Activated naive CD8-positive, alpha-beta T cell treated with anti-CD3 and anti-CD28 coated beads, Interleukin-2, amount 50 U/mL, for 24 hours (primary cell): Measurements from ENCODE around the gene CMAS.
A peak's percentile ranks its signal among the peaks of the same experiment; 100 is the strongest.
"Not testable (repeated sequence)": the region's sequence is repeated elsewhere in the genome, so short reads cannot be mapped to it uniquely, and the experiment has no call there.

ENCODE experiments used
- ATAC-seq: fragments of 150-1000 bp; cut with Tn5 transposase; one replicate; pipeline ENCODE4 v1.10.0; 2021
- DNase-seq: peaks from one replicate; pipeline ENCODE4 v3.0.0; 2021
- H3K27ac Mint-ChIP-seq: one replicate; pipeline ENCODE4 v1.8.0; 2021; ENCODE audit warnings: mild to moderate bottlenecking, mixed read lengths
- H3K27me3 Mint-ChIP-seq: one replicate; pipeline ENCODE4 v1.8.0; 2021; ENCODE audit warnings: mixed read lengths
- H3K36me3 Mint-ChIP-seq: one replicate; pipeline ENCODE4 v1.8.0; 2021; ENCODE audit warnings: low read depth, mixed read lengths
- H3K4me1 Mint-ChIP-seq: one replicate; pipeline ENCODE4 v1.8.0; 2021; ENCODE audit warnings: mixed read lengths
- H3K4me3 Mint-ChIP-seq: one replicate; pipeline ENCODE4 v1.8.0; 2021; ENCODE audit warnings: mild to moderate bottlenecking, moderate library complexity, mixed read lengths
- H3K9me3 Mint-ChIP-seq: one replicate; pipeline ENCODE4 v1.8.0; 2021; ENCODE audit warnings: mixed read lengths

Gene CMAS

DNA sequence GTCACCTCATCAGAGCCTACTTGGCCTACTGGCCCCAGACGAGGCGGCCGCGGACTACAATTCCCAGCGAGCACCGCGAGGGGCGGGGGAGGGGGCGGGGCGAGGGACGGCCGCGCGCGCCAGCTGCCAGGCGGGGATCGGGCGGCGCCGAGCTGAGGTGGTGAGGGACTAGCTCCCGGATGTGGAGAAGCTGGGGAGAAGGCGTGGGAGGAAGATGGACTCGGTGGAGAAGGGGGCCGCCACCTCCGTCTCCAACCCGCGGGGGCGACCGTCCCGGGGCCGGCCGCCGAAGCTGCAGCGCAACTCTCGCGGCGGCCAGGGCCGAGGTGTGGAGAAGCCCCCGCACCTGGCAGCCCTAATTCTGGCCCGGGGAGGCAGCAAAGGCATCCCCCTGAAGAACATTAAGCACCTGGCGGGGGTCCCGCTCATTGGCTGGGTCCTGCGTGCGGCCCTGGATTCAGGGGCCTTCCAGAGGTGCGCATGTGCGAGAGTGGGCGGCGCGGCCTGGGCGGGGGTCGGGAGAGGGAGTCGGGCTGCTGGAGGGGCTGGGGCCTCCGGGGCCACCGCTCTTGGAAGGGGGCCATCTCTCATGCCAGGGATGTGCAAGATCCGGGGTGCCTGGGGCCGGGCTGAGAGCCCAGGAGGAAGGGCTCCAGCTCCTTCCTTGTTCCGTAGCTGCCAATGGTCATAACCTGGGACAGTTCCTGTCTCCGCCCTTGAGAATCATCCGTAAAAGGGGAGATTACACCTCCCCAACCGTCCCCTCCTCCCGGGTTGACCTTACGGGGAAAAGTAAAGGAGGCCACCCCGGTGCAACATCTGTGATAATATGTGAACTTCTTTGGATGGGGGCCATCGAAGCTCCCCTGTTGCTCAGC, at the start of gene CMAS:
Gene CMAS, plus strand, starts transcription at position 129 of the 878 bp plus-strand sequence. Its CDS starts 86 bp downstream, at position 215.
- Mint-ChIP-seq H3K27me3 (no peaks in the 10 kb centered on the region), H3K4me3 (peak within 1 kb of the TSS; percentile 93), H3K4me1 (peaks cover 41% of the 10 kb centered on the region), H3K36me3 (peaks cover 8% of the 10 kb centered on the region), H3K27ac (peak within 1 kb of the TSS; percentile 79), H3K9me3 (no peaks in the 10 kb centered on the region)
- DNase-seq = peak; percentile 83
- peak; percentile 81 for ATAC-seq

DNA sequence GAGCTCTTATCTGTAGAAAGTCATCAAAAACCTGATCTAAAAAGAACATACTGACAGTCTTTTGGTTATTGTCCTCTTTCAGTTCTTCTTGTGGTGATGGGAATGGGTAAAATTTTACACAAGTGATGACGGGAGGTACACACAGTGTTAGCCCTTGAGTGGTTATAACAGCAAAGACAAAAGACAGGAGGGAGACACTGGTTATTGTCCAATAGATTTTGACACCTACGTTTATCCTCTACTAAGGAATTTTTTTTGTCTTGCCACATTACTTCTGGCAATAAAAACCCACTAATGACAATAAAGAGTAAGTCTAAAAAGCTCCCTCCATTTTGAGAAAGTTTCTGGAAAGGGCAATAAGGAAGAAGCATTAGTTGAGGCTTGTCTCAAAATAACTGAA, 47.7 kb upstream of the CMAS start:
- Mint-ChIP-seq H3K9me3 (no peaks in the 10 kb centered on the region), H3K27ac (no peak overlapping the region), H3K36me3 (no peaks in the 10 kb centered on the region), H3K4me3 (no peak overlapping the region), H3K4me1 (no peaks in the 10 kb centered on the region), H3K27me3 (peaks cover 4% of the 10 kb centered on the region)
- DNase-seq = no peak
- no peak for ATAC-seq

DNA sequence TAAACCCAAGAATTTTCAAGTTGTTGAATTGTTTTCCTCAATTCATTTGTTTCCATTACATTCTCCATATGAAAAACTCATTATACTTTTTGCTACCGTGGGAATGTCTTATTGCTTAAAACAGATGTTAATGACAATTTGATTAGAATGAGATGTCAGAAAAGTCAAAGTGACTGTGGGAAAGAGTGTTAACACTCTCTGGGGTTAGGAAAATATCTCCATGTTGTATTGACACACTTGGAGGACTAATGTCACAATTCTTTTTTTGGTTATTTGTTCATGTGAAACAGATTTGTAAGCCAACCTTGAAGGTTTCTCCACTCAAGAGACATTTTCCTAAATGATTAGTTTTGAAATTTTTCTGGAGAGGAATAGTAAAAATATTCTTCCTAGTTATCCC, 47.2 kb upstream of the CMAS start:
- DNase-seq (no peak), ATAC-seq (no peak)
- Mint-ChIP-seq H3K36me3 (no peaks in the 10 kb centered on the region), H3K4me1 (no peaks in the 10 kb centered on the region), H3K4me3 (no peak overlapping the region), H3K9me3 (no peaks in the 10 kb centered on the region), H3K27me3 (peaks cover 4% of the 10 kb centered on the region), H3K27ac (no peak overlapping the region)

DNA sequence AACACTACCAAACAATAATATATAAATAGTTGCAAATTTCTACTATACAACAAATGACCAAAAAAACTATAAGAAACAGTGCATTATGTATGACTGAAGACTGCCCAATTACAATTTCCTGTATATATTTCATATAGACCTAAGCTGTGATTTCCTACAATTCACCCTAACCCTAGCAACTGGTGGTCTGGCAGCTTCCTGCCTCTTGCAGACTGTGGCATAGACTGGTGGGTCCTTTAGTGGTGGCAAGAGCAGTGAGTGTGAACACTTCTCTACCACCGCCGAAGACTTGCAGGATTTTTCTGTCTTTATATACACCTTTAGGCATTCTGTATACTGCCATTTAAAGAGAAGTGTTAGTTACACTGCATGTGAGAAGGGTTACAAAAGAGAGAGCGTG, 43.6 kb upstream of the CMAS start:
- H3K4me3 Mint-ChIP-seq = no peak overlapping the region
- ATAC-seq = no peak
- no peaks in the 10 kb centered on the region for H3K36me3 Mint-ChIP-seq
- H3K9me3 Mint-ChIP-seq = no peaks in the 10 kb centered on the region
- DNase-seq = no peak
- H3K4me1 Mint-ChIP-seq = no peaks in the 10 kb centered on the region
- no peak overlapping the region for H3K27ac Mint-ChIP-seq
- H3K27me3 Mint-ChIP-seq = peaks cover 3% of the 10 kb centered on the region

DNA sequence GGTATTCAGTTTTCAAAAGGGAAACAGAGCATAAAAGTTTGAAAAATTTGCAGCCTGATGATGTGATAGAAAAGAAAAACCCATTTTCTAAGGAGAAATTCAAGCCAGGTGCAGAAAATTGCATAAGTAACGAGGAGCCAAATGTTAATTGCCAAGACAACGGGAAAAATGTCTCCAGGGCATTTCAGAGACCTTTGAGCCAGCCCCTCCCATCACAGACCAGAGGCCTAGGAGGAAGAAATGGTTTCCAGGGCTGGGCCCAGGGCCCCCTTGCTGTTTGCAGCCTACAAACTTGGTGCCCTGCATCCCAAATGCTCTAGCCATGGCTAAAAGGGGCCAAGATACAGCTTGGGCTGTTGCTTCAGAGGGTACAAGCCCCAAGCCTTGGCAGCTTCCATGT, 38.2 kb upstream of the CMAS start:
- not testable (repeated sequence) for H3K9me3 Mint-ChIP-seq, DNase-seq, H3K27me3 Mint-ChIP-seq, H3K4me3 Mint-ChIP-seq, H3K27ac Mint-ChIP-seq, ATAC-seq, H3K36me3 Mint-ChIP-seq, H3K4me1 Mint-ChIP-seq

DNA sequence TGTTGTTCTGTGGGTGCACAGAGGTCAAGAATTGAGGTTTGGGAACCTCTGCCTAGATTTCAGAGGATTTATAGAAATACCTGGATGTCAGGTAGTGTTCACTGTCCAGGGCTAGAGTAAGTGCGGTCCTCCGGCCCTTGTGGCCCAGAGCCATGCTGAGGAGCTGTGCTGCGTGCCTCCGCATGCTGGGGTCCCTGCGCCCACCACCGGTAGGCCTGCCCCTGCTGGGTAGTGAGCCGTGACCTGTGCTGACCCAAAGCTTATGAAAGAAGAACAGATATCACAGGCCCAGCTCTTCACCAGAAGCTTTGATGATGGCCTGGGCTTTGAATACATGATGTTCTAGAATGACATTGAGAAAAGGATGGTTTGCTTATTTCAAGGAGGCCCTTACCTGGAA, 37.8 kb upstream of the CMAS start:
- H3K27ac Mint-ChIP-seq = no peak overlapping the region
- H3K4me3 Mint-ChIP-seq = no peak overlapping the region
- ATAC-seq (no peak), DNase-seq (no peak)
- H3K4me1 Mint-ChIP-seq = no peaks in the 10 kb centered on the region
- peaks cover 4% of the 10 kb centered on the region for H3K9me3 Mint-ChIP-seq
- H3K27me3 Mint-ChIP-seq = peaks cover 4% of the 10 kb centered on the region
- no peaks in the 10 kb centered on the region for H3K36me3 Mint-ChIP-seq

DNA sequence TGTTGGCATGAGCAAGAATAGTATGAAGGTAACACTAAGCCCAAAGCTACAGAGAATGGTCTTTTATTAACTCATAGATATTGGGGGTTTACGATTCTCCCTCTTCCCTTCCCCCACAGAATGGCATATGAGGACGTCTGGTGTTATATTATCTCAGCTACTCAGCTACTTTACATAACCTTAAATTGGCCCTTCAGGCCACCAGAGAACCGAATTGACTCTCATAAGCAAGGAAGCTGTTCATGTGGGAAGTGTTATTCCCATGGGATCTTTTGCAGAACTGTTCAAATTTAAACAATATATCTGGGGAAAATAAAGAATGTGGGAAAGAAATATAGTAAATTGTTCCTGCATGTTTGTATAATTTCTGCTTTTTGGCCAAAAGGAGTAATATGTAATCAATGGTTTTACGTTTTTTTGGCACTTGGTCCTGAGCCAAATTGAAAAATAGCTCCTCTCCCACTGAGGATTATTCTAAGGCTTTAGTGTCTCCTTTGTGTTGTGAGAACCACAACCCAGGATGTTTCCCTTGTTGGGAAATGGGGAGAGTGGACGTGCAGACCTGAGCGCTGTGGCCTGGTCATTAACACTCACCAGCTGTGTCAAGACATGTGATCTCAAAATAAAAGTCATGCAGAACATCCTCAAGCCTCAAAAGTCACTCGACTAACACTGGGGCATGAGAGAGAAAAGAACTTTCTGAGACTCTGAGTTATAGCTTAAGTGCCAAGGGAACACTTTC, 31.8 kb upstream of the CMAS start:
- DNase-seq (no peak), ATAC-seq (no peak)
- H3K4me1 Mint-ChIP-seq = no peaks in the 10 kb centered on the region
- H3K36me3 Mint-ChIP-seq = no peaks in the 10 kb centered on the region
- no peak overlapping the region for H3K4me3 Mint-ChIP-seq
- H3K9me3 Mint-ChIP-seq = peaks cover 4% of the 10 kb centered on the region
- peaks cover 5% of the 10 kb centered on the region for H3K27me3 Mint-ChIP-seq
- no peak overlapping the region for H3K27ac Mint-ChIP-seq

DNA sequence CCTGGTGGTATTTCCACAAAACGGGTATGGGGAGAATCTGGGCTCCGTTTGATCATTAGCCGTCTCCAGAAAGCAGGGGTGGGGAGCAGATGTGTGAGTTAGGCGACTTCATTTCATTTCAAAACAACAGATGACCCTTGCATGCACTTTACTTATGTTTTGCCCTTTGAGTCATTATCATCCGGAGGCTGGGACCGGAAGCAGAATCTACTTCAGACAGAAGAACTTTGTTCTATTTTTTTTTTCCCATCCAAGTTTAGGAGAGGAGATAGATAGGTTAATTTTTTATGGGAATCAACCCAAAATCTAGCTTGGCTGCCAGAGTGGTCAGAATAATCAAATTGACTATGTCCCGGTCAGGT, 31.3 kb upstream of the CMAS start:
- H3K27me3 Mint-ChIP-seq = peaks cover 5% of the 10 kb centered on the region
- H3K9me3 Mint-ChIP-seq = peaks cover 4% of the 10 kb centered on the region
- H3K4me1 Mint-ChIP-seq = no peaks in the 10 kb centered on the region
- DNase-seq (no peak), ATAC-seq (no peak)
- no peaks in the 10 kb centered on the region for H3K36me3 Mint-ChIP-seq
- no peak overlapping the region for H3K4me3 Mint-ChIP-seq
- no peak overlapping the region for H3K27ac Mint-ChIP-seq

DNA sequence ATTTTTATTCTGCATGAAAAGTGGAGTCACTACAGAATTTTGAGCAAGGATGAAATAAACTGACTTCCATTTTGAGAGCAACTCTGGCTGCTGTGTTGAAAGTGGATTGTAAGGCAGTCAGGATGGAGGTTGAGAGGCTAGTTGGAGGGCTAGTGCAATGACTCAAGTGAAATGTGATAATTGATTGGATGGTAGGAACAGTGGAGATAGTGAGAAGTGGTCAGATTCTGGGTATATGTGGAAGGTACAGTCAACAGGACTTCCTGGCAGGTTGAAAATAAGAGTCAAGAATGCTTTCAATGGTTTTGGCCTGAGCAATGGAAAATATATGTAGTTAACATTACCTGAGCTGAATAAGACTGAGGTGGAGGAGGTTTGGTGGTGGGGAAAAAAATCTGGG, 29.0 kb upstream of the CMAS start:
- Mint-ChIP-seq H3K27ac (no peak overlapping the region), H3K4me1 (no peaks in the 10 kb centered on the region), H3K27me3 (peaks cover 3% of the 10 kb centered on the region), H3K9me3 (no peaks in the 10 kb centered on the region), H3K36me3 (no peaks in the 10 kb centered on the region), H3K4me3 (no peak overlapping the region)
- ATAC-seq (no peak), DNase-seq (no peak)

DNA sequence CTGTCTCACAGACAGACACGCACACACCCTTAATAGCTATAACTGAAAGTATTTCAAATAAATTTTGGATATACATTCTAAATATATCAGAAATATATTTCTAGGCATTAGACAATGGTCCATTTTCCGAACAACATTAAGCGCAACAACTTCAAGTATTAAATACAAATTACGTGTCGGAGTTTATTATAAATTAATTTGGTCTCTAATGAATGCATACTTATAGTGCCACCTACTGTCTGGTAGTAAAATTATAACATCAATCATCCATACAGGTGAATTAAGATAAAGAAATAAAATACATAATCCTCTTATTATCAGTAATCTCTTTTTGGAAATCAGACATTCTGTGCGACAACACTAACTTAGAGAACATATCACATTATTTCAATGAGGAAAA, 27.2 kb upstream of the CMAS start:
- DNase-seq = no peak

DNA sequence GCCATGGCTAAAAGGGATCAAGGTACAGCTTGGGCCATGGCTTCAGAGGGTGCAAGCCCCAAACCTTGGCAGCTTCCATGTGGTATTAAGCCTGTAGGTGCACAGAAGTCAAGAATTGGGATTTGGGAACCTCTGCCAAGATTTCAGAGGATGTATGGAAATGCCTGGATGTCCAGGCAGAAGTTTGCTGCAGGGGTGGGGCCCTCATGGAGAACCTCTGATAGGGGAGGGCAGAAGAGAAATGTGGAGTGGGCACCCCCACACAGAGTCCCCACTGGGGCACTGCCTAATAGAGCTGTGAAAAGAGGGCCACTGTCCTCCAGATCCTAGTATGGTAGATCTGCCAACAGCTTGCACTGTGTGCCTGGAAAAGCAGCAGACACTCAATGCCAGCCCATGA, 22.5 kb upstream of the CMAS start:
- not testable (repeated sequence) for ATAC-seq, H3K9me3 Mint-ChIP-seq, H3K4me3 Mint-ChIP-seq, H3K4me1 Mint-ChIP-seq, H3K27me3 Mint-ChIP-seq, DNase-seq, H3K27ac Mint-ChIP-seq, H3K36me3 Mint-ChIP-seq

More for the DNA sequence above, 27.2 kb upstream of the CMAS start:
- no peak for ATAC-seq
- Mint-ChIP-seq H3K27me3 (peaks cover 3% of the 10 kb centered on the region), H3K4me3 (no peak overlapping the region), H3K27ac (no peak overlapping the region), H3K36me3 (no peaks in the 10 kb centered on the region), H3K9me3 (peaks cover 5% of the 10 kb centered on the region), H3K4me1 (no peaks in the 10 kb centered on the region)

DNA sequence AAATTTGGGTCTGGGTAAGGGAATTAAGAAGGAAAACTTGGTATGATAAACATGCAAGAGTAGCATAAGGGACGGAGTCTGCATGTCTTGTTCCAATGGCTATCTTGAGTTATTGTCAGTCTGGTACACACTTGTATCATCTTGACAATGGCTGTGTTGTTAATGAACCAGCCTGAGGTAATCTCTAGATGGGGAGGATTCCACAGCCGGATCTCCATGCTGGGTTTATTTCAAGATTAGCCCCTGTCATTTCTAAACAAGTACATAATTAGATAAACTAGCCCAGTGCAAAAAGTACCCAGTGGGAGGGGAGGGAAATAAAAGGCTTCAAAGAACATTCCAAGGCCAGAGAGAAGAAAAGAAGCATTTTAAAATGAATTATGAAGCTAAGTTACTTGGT, 16.5 kb upstream of the CMAS start:
- no peak overlapping the region for H3K27ac Mint-ChIP-seq
- no peak for DNase-seq
- no peaks in the 10 kb centered on the region for H3K27me3 Mint-ChIP-seq
- H3K4me1 Mint-ChIP-seq = peaks cover 3% of the 10 kb centered on the region
- no peak overlapping the region for H3K4me3 Mint-ChIP-seq
- ATAC-seq = no peak
- H3K9me3 Mint-ChIP-seq = no peaks in the 10 kb centered on the region
- no peaks in the 10 kb centered on the region for H3K36me3 Mint-ChIP-seq

DNA sequence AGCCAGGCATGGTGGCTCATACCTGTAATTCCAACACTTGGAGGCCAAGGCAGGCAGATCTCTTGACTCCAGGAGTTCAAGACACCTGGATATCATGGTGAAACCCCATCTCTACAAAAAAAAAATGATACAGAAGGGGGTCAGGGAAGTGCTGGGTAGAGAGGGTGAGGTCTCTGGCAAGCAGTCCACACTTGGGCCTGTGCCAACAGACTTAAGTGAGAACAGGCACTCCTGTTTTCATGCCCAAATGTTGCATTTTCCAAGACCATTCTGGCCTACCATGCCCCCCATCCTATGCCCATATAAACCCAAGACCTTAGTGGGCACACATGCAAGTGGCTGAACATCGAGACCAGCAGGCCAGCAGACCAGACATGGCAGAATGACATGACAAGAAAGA, 16.0 kb upstream of the CMAS start:
- no peak overlapping the region for H3K4me3 Mint-ChIP-seq
- ATAC-seq = no peak
- no peak overlapping the region for H3K27ac Mint-ChIP-seq

DNA sequence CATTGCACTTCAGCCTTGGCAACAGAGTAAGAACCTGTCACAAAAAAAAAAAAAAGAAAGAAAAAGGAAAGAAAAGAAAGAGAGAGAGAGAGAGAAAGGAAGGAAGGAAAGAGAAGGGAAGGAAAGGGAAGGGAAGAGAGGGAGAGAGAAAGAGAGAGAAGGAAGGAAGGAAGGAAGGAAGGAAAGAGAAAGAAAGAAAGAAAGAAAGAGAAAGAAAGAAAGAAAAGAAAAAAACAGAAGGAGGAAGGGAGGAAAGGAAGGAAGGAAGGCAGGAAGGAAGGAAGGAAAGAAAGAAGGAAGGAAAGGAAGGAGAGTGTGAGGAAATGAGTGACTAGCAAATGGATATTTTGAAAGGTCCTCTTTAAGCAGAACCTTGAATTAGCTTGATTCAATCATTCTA, 13.3 kb upstream of the CMAS start:
- H3K27me3 Mint-ChIP-seq = no peaks in the 10 kb centered on the region
- ATAC-seq (no peak), DNase-seq (no peak)
- no peak overlapping the region for H3K4me3 Mint-ChIP-seq
- H3K9me3 Mint-ChIP-seq = no peaks in the 10 kb centered on the region
- no peak overlapping the region for H3K27ac Mint-ChIP-seq
- H3K36me3 Mint-ChIP-seq = no peaks in the 10 kb centered on the region
- H3K4me1 Mint-ChIP-seq = peaks cover 7% of the 10 kb centered on the region

More for the DNA sequence above, 16.0 kb upstream of the CMAS start:
- Mint-ChIP-seq H3K4me1 (peaks cover 7% of the 10 kb centered on the region), H3K9me3 (no peaks in the 10 kb centered on the region), H3K36me3 (no peaks in the 10 kb centered on the region), H3K27me3 (no peaks in the 10 kb centered on the region)
- no peak for DNase-seq
